GM12874 (cell line): Measurements from ENCODE around the gene DGCR6L.

ENCODE experiments used
- TF ChIP-seq, protein P1 (sequence below): IDR thresholded peaks from 2 replicates; pipeline ENCODE4 v1.5.1; 2011; ENCODE audit warnings: low read depth, mild to moderate bottlenecking, control low read depth, low read length, moderate library complexity; ENCODE audit not compliant: insufficient read depth

The DGCR6L gene

GRCh38 chr22:20319745-20320658 lies at the start of gene DGCR6L:
TSS of gene DGCR6L (minus strand) at chr22:20320060. CDS start at chr22:20319988, 72 bp downstream.
- TF ChIP-seq, protein P1, sequence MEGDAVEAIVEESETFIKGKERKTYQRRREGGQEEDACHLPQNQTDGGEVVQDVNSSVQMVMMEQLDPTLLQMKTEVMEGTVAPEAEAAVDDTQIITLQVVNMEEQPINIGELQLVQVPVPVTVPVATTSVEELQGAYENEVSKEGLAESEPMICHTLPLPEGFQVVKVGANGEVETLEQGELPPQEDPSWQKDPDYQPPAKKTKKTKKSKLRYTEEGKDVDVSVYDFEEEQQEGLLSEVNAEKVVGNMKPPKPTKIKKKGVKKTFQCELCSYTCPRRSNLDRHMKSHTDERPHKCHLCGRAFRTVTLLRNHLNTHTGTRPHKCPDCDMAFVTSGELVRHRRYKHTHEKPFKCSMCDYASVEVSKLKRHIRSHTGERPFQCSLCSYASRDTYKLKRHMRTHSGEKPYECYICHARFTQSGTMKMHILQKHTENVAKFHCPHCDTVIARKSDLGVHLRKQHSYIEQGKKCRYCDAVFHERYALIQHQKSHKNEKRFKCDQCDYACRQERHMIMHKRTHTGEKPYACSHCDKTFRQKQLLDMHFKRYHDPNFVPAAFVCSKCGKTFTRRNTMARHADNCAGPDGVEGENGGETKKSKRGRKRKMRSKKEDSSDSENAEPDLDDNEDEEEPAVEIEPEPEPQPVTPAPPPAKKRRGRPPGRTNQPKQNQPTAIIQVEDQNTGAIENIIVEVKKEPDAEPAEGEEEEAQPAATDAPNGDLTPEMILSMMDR: no peak

DNA sequence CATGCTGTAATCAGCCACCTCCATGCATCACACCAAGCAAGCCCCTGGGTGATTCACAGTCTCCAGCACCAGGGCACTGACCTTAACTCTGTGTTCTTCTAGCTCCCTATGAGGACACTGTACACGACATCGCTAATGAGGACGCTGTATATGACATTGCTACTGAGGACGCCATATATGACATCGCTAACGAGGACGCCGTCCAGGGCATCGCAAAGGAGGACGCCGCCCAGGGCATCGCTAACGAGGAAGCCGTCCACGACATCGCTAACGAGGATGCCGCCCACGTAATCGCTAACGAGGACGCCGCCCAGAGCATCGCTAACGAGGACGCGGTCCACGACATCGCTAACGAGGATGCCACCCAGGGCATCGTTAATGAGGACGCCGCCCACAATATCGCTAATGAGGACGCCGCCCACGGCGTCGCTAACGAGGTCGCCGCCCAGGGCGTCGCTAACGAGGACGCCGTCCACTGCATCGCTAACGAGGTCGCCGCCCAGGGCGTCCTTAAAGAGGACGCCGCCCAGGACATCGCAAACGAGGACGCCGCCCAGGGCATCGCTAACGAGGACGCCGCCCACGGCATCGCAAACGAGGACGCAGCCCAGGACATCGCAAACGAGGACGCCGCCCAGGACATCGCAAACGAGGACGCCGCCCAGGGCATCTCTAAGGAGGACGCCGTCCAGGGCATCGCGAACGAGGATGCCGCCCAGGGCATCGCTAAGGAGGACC lies 34.5 kb upstream of the DGCR6L start:
- TF ChIP-seq, protein P1: no peak

DNA sequence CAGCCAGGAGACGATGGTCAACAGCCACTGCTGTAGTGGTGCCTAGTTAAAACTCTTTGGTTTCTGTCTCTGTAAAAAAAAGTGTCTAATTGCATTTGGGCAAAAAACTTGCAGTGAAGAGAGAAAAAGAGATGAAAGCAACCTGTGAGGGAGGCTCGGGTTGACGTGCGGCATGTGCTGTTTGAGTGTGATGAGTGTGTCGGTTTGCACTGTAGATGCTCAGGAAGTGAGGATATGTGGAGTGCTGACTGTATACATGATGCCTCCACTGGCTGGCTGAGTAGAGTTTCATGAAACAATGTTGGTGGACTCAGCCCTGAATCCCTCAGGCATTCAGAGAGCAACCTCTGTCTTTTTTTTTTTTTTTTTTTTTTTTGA lies 4.3 kb upstream of the DGCR6L start:
- TF ChIP-seq, protein P1: no peak

GRCh38 chr22:20319041-20319744 lies 667 bp downstream of the DGCR6L start:
- TF ChIP-seq, protein P1: no peak

- TF ChIP-seq, protein P1: peak; percentile 47; the same call in 1 of the 2 replicates
Measured at GRCh38 chr22:20317402-20318042, 2.3 kb downstream of the DGCR6L start.

- TF ChIP-seq, protein P1: no peak
Measured at GRCh38 chr22:20316844-20317401, 2.9 kb downstream of the DGCR6L start.
